OCI-LY3 (cell line): Measurements from ENCODE around the gene GLRA1.

Experiments
- EZH2phosphoT487 ChIP-seq: fragments of 200-600 bp; shearing (Covaris generic); IDR thresholded peaks from 2 replicates; pipeline ENCODE4 v1.6.1; 2018; ENCODE audit warnings: antibody characterized with exemption, mixed run types, low read depth
- TF ChIP-seq, protein P1 (sequence below): fragments of 200-600, 300-600 bp; sonication (generic); IDR thresholded peaks from 2 replicates; pipeline ENCODE4 v1.5.1; 2014; ENCODE audit warnings: antibody characterized with exemption, low read length, low read depth

DNA sequence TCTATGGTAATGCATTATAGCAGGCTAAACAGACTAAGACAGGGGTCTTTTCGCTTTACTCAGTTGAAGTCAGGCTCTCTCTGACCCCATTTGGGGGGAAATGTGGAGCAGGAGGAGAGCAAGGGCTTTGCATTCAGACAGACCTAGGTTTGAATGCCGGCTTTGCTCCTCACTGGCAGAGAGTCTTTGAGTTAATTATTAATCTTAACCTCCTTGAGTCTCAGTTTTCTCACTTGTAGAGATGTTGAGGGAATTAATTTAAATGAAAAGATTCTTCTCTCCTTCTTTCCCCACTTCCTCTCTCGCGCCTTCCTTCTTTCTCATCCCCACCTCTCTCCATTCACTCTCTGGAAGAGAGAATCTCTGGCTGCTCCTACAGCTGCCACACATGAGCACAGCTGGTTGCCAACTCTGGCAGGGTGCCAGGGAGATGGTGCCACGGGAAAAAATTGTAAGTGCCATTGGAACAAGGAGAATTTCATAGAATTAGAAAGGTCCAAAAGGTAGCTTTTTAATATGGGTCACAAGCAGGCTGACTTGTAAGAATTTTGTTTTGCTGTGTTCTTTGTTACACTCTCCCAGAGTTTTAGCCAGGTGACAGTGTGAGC lies 25.2 kb upstream of the GLRA1 start:
- TF ChIP-seq, protein P1, sequence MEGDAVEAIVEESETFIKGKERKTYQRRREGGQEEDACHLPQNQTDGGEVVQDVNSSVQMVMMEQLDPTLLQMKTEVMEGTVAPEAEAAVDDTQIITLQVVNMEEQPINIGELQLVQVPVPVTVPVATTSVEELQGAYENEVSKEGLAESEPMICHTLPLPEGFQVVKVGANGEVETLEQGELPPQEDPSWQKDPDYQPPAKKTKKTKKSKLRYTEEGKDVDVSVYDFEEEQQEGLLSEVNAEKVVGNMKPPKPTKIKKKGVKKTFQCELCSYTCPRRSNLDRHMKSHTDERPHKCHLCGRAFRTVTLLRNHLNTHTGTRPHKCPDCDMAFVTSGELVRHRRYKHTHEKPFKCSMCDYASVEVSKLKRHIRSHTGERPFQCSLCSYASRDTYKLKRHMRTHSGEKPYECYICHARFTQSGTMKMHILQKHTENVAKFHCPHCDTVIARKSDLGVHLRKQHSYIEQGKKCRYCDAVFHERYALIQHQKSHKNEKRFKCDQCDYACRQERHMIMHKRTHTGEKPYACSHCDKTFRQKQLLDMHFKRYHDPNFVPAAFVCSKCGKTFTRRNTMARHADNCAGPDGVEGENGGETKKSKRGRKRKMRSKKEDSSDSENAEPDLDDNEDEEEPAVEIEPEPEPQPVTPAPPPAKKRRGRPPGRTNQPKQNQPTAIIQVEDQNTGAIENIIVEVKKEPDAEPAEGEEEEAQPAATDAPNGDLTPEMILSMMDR: no peak
- no peak for TF ChIP-seq EZH2phosphoT487
